NB4 (cell line): Measurements from ENCODE around the gene POLR2B.

ENCODE experiments used
- DNase-seq: peaks from one replicate; pipeline ENCODE4 v3.0.0; 2010; ENCODE audit warnings: low read depth
- H3K4me3 ChIP-seq: one replicate; pipeline ENCODE4 v1.5.1; 2011; ENCODE audit warnings: mild to moderate bottlenecking, low read depth, low read length, moderate library complexity
- MYC ChIP-seq: IDR thresholded peaks from 2 replicates; pipeline ENCODE4 v1.6.1; 2011; ENCODE audit warnings: low read depth, low read length
- POLR2A ChIP-seq: IDR thresholded peaks from 2 replicates; pipeline ENCODE4 v1.6.1; 2011; ENCODE audit warnings: mild to moderate bottlenecking; ENCODE audit not compliant: insufficient read length; ENCODE audit errors: extremely low read depth
- TF ChIP-seq, protein P1 (sequence below): IDR thresholded peaks from 2 replicates; pipeline ENCODE4 v1.6.1; 2011; ENCODE audit warnings: low read depth, low read length
- TF ChIP-seq, protein P2 (sequence below): IDR thresholded peaks from one replicate; pipeline ENCODE4 v1.5.1; 2012; ENCODE audit warnings: low read depth, low read length

Gene POLR2B

DNA sequence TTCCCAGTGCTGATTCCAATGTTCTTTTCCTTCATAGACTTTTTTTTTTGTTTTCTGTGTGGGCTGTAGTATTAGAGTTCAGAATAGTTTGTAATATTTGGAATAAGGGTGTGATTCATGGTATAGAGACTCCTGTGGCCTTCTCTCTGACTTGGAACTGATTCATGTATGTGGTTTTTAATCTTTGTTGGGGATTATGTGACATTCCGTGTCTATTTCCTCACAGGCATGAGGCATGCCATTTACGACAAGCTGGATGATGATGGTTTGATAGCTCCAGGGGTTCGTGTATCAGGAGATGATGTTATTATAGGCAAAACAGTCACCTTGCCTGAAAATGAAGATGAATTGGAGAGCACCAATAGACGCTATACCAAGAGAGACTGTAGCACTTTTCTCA lies 44.4 kb downstream of the POLR2B start:
- H3K4me3 ChIP-seq = no peak overlapping the region
- DNase-seq = no peak
- TF ChIP-seq, protein P1, sequence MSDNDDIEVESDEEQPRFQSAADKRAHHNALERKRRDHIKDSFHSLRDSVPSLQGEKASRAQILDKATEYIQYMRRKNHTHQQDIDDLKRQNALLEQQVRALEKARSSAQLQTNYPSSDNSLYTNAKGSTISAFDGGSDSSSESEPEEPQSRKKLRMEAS = no peak

DNA sequence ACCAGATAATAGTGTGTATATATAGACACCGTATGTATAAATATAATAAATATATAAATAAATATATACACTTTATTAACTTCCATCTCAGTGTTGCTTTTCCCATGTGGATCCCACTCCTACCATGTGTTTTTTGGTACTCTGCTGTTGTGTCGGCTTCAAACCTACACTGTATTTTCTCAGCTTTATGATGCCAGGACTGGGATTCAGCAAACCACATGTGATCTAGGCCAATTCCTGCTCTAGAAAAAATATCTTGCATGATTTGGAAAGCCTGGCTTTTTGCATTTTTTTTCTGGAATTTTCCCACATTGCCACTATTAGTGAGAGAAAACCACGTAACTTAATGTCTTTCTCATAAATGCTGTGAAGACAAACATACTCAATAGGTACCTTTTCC lies 55.8 kb downstream of the POLR2B start:
- no peak overlapping the region for H3K4me3 ChIP-seq
- DNase-seq = no peak
- TF ChIP-seq MYC (no peak), POLR2A (no peak)
- TF ChIP-seq, protein P2, sequence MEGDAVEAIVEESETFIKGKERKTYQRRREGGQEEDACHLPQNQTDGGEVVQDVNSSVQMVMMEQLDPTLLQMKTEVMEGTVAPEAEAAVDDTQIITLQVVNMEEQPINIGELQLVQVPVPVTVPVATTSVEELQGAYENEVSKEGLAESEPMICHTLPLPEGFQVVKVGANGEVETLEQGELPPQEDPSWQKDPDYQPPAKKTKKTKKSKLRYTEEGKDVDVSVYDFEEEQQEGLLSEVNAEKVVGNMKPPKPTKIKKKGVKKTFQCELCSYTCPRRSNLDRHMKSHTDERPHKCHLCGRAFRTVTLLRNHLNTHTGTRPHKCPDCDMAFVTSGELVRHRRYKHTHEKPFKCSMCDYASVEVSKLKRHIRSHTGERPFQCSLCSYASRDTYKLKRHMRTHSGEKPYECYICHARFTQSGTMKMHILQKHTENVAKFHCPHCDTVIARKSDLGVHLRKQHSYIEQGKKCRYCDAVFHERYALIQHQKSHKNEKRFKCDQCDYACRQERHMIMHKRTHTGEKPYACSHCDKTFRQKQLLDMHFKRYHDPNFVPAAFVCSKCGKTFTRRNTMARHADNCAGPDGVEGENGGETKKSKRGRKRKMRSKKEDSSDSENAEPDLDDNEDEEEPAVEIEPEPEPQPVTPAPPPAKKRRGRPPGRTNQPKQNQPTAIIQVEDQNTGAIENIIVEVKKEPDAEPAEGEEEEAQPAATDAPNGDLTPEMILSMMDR = no peak
- TF ChIP-seq, protein P1 = no peak

DNA sequence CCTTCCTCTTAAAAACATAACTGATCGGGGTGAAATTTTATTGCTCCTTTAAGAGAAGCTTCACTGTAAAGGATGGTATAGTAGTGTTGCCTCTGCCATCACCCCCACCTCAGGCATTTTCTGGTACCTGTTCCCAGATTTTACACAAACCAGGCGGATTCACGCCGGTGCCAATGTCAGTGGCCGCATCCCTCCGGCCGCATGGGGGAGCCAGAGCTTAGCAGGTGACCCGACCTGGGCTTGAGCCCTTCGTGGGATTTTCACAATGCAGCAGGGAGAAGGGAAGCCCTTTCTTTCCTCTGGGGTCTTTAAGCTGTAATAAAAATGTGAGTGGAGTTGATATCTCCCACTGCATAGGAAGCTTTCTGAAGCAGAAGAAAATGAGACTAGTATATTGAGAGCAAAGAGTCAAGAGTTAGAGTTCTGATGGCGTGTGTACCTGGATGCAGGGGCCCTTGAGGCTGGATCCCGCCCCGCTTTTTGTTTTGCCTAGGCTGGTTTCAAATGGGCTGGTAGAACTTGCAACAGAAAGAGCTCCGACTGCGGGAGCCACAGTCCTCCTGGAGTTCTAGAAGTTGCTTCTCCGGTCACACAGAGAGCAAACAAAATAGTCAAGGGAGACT lies 59.4 kb downstream of the POLR2B start:
- TF ChIP-seq MYC (no peak), POLR2A (no peak)
- TF ChIP-seq, protein P1 = no peak
- TF ChIP-seq, protein P2 = peak; percentile 95
- H3K4me3 ChIP-seq = no peak overlapping the region

DNA sequence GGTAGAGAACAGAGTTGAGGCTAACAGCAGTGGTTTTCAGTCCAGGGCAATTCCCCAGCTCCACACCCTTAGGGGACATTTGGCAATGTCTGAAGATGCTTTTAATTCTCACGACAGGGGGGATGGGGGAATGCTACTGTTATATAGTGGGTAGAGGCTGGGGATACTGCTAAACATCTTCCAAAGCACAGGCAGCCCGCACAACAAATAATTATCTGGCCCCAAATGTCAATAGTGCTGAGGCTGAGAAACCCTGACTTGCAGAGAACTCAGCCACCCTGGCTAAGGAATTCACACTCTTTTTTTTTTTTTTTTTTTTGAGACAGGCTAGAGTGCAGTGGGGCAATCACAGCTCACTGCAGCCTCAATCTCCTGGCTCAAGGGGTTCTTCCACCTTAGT lies 60.6 kb downstream of the POLR2B start:
- TF ChIP-seq, protein P2 = no peak
- TF ChIP-seq, protein P1 = no peak
- TF ChIP-seq MYC = no peak
- no peak for TF ChIP-seq POLR2A
- no peak overlapping the region for H3K4me3 ChIP-seq
- no peak for DNase-seq

More for the DNA sequence above, 59.4 kb downstream of the POLR2B start:
- DNase-seq = peak; percentile 69

DNA sequence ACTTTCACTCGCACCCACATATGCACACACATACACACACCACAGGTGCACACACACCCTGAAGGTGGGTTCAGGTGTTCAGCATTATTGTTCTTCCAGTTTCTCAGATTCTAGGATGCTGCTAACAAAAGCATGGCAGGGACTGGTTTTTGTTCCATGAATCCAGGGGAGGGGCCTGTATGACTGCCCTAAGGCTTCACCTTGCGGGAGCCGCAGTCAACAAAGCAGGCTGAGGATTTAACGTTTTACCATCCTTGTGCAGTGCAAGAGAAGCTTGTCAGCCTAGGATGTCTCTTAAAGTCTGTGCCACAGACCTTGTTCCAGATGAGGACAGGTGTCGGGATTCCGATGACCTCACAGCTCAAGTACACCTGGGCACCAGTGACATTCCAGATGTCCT lies 61.8 kb downstream of the POLR2B start:
- no peak for DNase-seq
- TF ChIP-seq, protein P2 = no peak
- TF ChIP-seq MYC = no peak
- no peak overlapping the region for H3K4me3 ChIP-seq

DNA sequence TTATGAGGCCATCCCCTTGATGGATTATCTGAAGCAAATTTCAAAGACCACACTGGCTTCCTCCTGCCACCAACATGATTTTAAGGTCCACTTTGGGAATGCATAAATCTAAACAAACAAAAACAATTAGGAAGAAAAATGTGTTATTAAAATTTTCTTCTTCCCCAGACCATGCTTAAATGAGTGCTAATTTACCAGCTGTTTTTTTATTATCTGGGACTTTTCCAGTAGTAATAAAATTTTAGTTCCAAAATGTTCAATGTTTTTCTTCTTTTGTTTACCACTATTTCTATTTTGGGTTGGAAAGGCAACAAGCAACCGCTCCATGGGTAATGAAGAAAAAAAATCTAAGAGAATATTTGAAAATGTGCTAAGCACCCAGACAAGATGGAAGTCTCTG lies 62.3 kb downstream of the POLR2B start:
- H3K4me3 ChIP-seq = no peak overlapping the region
- TF ChIP-seq, protein P1 = no peak
- TF ChIP-seq, protein P2 = no peak
- TF ChIP-seq POLR2A = no peak
- TF ChIP-seq MYC = no peak
- no peak for DNase-seq
